WTC11 (cell line): ENCODE data around the gene SVOPL. TPM values are rescaled to one million over a fixed set of nuclear protein-coding genes. Genes with fewer than 3 reads are reported as not detected.

Source experiments
- ATAC-seq: fragments of 200-7000 bp; cut with Tn5 transposase; 2 replicates; pipeline ENCODE4 v1.10.0; 2021; ENCODE audit warnings: mild to moderate bottlenecking, moderate library complexity
- CTCF ChIA-PET: fragments of 300-600 bp; sonication (Branson Sonifier 250); formaldehyde crosslinking; loops from one replicate; lab custom pipeline; 2021; ENCODE audit warnings: antibody characterized with exemption; lab: Charles Lee
- POLR2A ChIA-PET: fragments of 350-600 bp; sonication (Branson Sonifier 250); formaldehyde crosslinking; loops from one replicate; lab custom pipeline; 2021; ENCODE audit warnings: antibody characterized with exemption; lab: Charles Lee
- DNase-seq: peaks from one replicate; pipeline ENCODE4 v3.0.0; 2021; ENCODE audit warnings: low spot score
- H3K27ac Mint-ChIP-seq: 2 replicates; pipeline ENCODE4 v1.8.0; 2021; ENCODE audit warnings: mixed read lengths
- H3K27me3 Mint-ChIP-seq: 2 replicates; pipeline ENCODE4 v1.8.0; 2021; ENCODE audit warnings: low read depth, mild to moderate bottlenecking, moderate library complexity, mixed read lengths
- H3K36me3 Mint-ChIP-seq: 2 replicates; pipeline ENCODE4 v1.8.0; 2021; ENCODE audit warnings: mixed read lengths
- H3K4me1 Mint-ChIP-seq: 2 replicates; pipeline ENCODE4 v1.8.0; 2022; ENCODE audit warnings: mixed read lengths
- H3K4me3 Mint-ChIP-seq: 2 replicates; pipeline ENCODE4 v1.8.0; 2021; ENCODE audit warnings: mild to moderate bottlenecking, moderate library complexity, mixed read lengths
- H3K9me3 Mint-ChIP-seq: 2 replicates; pipeline ENCODE4 v1.8.0; 2021; ENCODE audit warnings: mixed read lengths
- CDX4 ChIP-seq: fragments of 250-450 bp; sonication (Bioruptor Pico); IDR thresholded peaks from 2 replicates; pipeline ENCODE4 v1.9.0; 2021; ENCODE audit warnings: moderate library complexity, mild to moderate bottlenecking, inconsistent platforms, borderline replicate concordance
- EMX1 ChIP-seq: fragments of 250-450 bp; sonication (Bioruptor Pico); IDR thresholded peaks from 2 replicates; pipeline ENCODE4 v1.8.0; 2021; ENCODE audit warnings: mild to moderate bottlenecking
- ESRRA ChIP-seq: sonication (generic); formaldehyde crosslinking; IDR thresholded peaks from 2 replicates; pipeline ENCODE4 v1.8.1; 2022; ENCODE audit warnings: mild to moderate bottlenecking, missing genetic modification reagents, borderline replicate concordance
- FOXP4 ChIP-seq: sonication (generic); formaldehyde crosslinking; IDR thresholded peaks from 2 replicates; pipeline ENCODE4 v1.8.0; 2022; ENCODE audit warnings: mild to moderate bottlenecking, missing genetic modification reagents
- IRF2 ChIP-seq: sonication (generic); formaldehyde crosslinking; IDR thresholded peaks from 2 replicates; pipeline ENCODE4 v1.8.0; 2022; ENCODE audit warnings: low read depth, missing genetic modification reagents, borderline replicate concordance
- JUN ChIP-seq: sonication (generic); formaldehyde crosslinking; IDR thresholded peaks from 2 replicates; pipeline ENCODE4 v1.8.0; 2023; ENCODE audit warnings: mild to moderate bottlenecking, missing genetic modification reagents
- MYBL2 ChIP-seq: sonication (generic); formaldehyde crosslinking; IDR thresholded peaks from 2 replicates; pipeline ENCODE4 v1.8.1; 2023; ENCODE audit warnings: mild to moderate bottlenecking, moderate library complexity, missing genetic modification reagents
- PRDM15 ChIP-seq: sonication (generic); formaldehyde crosslinking; IDR thresholded peaks from 2 replicates; pipeline ENCODE4 v1.8.0; 2022; ENCODE audit warnings: missing genetic modification reagents
- PREB ChIP-seq: sonication (generic); formaldehyde crosslinking; IDR thresholded peaks from 2 replicates; pipeline ENCODE4 v1.8.1; 2022; ENCODE audit warnings: mild to moderate bottlenecking, missing genetic modification reagents, moderate library complexity, borderline replicate concordance
- SMAD4 ChIP-seq: sonication (generic); formaldehyde crosslinking; IDR thresholded peaks from 2 replicates; pipeline ENCODE4 v1.8.0; 2022; ENCODE audit warnings: mild to moderate bottlenecking, missing genetic modification reagents
- ZNF121 ChIP-seq: sonication (generic); formaldehyde crosslinking; IDR thresholded peaks from 2 replicates; pipeline ENCODE4 v1.8.0; 2023; ENCODE audit warnings: missing genetic modification reagents
- ZNF416 ChIP-seq: fragments of 250-450 bp; sonication (Bioruptor Pico); IDR thresholded peaks from 2 replicates; pipeline ENCODE4 v1.9.0; 2021; ENCODE audit warnings: mild to moderate bottlenecking, inconsistent platforms
- total RNA-seq: library from RNA; stranded (reverse); gene quantifications from 3 replicates; pipeline ENCODE4 v1.2.3, GENCODE V29; 2021
- TF ChIP-seq, protein P1 (sequence below): fragments of 250-450 bp; sonication (Bioruptor Pico); IDR thresholded peaks from 2 replicates; pipeline ENCODE4 v1.8.0; 2021; ENCODE audit warnings: mild to moderate bottlenecking
- TF ChIP-seq, protein P2 (sequence below): sonication (generic); formaldehyde crosslinking; IDR thresholded peaks from 2 replicates; pipeline ENCODE4 v1.8.0; 2023; ENCODE audit warnings: mild to moderate bottlenecking, missing genetic modification reagents
- TF ChIP-seq, protein P3 (sequence below): sonication (generic); formaldehyde crosslinking; conservative IDR thresholded peaks from 2 replicates; pipeline ENCODE4 v1.8.1; 2022; ENCODE audit warnings: mild to moderate bottlenecking, missing genetic modification reagents

The SVOPL gene
- total RNA-seq, 1 experiment from 2014 or later, result 1.9 TPM

DNA sequence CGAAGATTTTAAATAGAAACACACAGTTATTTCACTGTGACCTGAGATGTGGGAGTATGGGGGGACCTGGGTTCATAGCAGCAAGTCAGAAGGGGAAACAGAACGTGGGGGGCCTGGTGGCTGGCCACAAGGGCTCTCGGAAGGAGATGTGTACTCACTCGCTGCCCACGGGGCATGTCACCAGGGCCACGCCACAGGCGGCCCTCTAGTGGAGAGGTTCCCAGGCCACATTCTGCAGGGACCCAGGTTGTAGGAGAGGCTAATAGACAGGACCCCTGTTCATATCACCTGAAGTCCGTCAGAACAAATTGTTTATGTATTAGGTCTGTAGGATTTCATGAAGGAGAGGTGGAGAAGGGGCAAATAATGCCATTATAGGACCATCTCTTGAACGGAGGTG lies 25.1 kb upstream of the SVOPL start (continued):
- no peak for TF ChIP-seq PRDM15 (CRISPR knock-in tag)
- TF ChIP-seq, all 79 proteins: peak for 0

DNA sequence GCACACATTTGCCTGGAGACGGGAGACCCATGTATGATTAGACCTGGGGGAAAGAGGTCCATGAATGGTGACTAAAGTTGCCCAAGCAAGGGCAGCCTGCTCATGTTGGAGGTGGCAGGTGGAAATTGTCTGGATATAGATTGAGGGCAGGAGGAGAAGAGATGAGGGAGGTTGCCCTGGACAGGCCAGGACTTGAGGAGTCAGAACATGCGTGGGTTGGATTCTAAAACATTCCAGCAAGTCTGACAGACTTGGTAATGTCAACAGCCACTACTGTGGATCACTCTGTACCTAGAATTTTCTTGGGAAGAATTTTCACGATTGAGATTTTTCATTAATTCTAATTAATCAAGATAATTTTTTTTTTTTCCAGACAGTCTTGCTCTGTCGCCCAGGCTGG lies 19.1 kb upstream of the SVOPL start:
- Mint-ChIP-seq H3K4me1 (peaks cover 9% of the 10 kb centered on the region), H3K27ac (no peak overlapping the region), H3K36me3 (no peaks in the 10 kb centered on the region), H3K4me3 (no peak overlapping the region), H3K27me3 (no peaks in the 10 kb centered on the region), H3K9me3 (no peaks in the 10 kb centered on the region)
- ChIA-PET CTCF (no interaction called here), POLR2A (no interaction called here)
- DNase-seq (no peak), ATAC-seq (no peak)
- TF ChIP-seq, protein P1, sequence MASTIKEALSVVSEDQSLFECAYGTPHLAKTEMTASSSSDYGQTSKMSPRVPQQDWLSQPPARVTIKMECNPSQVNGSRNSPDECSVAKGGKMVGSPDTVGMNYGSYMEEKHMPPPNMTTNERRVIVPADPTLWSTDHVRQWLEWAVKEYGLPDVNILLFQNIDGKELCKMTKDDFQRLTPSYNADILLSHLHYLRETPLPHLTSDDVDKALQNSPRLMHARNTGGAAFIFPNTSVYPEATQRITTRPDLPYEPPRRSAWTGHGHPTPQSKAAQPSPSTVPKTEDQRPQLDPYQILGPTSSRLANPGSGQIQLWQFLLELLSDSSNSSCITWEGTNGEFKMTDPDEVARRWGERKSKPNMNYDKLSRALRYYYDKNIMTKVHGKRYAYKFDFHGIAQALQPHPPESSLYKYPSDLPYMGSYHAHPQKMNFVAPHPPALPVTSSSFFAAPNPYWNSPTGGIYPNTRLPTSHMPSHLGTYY (CRISPR knock-in tag), result no peak
- TF ChIP-seq IRF2 (CRISPR knock-in tag) (no peak), EMX1 (CRISPR knock-in tag) (no peak), SMAD4 (CRISPR knock-in tag) (no peak), JUN (CRISPR knock-in tag) (no peak), PREB (CRISPR knock-in tag) (no peak), ZNF416 (no peak), FOXP4 (CRISPR knock-in tag) (no peak)
- TF ChIP-seq, protein P2, sequence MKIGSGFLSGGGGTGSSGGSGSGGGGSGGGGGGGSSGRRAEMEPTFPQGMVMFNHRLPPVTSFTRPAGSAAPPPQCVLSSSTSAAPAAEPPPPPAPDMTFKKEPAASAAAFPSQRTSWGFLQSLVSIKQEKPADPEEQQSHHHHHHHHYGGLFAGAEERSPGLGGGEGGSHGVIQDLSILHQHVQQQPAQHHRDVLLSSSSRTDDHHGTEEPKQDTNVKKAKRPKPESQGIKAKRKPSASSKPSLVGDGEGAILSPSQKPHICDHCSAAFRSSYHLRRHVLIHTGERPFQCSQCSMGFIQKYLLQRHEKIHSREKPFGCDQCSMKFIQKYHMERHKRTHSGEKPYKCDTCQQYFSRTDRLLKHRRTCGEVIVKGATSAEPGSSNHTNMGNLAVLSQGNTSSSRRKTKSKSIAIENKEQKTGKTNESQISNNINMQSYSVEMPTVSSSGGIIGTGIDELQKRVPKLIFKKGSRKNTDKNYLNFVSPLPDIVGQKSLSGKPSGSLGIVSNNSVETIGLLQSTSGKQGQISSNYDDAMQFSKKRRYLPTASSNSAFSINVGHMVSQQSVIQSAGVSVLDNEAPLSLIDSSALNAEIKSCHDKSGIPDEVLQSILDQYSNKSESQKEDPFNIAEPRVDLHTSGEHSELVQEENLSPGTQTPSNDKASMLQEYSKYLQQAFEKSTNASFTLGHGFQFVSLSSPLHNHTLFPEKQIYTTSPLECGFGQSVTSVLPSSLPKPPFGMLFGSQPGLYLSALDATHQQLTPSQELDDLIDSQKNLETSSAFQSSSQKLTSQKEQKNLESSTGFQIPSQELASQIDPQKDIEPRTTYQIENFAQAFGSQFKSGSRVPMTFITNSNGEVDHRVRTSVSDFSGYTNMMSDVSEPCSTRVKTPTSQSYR (CRISPR knock-in tag), result no peak
- TF ChIP-seq, protein P3, sequence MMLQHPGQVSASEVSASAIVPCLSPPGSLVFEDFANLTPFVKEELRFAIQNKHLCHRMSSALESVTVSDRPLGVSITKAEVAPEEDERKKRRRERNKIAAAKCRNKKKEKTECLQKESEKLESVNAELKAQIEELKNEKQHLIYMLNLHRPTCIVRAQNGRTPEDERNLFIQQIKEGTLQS (CRISPR knock-in tag), result no peak

- Mint-ChIP-seq H3K27ac (no peak overlapping the region), H3K36me3 (no peaks in the 10 kb centered on the region), H3K4me1 (peaks cover 9% of the 10 kb centered on the region), H3K9me3 (no peaks in the 10 kb centered on the region), H3K4me3 (no peak overlapping the region), H3K27me3 (no peaks in the 10 kb centered on the region)
- ChIA-PET CTCF (interaction anchor here (1.0 kb wide), 1 partner anchor 22 kb away, joined by 4 read pairs; no protein-coding TSS in a partner anchor), POLR2A (interaction anchor here (0.6 kb wide), 1 partner anchor 21 kb away, joined by 4 read pairs; no protein-coding TSS in a partner anchor)
- no peak for DNase-seq
- no peak for ATAC-seq
- no peak for TF ChIP-seq CDX4 (CRISPR knock-in tag)
- TF ChIP-seq ESRRA (CRISPR knock-in tag), result no peak
- no peak for TF ChIP-seq JUN (CRISPR knock-in tag)
- TF ChIP-seq ZNF121 (CRISPR knock-in tag), result no peak
- no peak for TF ChIP-seq PRDM15 (CRISPR knock-in tag)
- TF ChIP-seq MYBL2 (CRISPR knock-in tag), result no peak
Measured at GRCh38 chr7:138716889-138717288, 15.7 kb upstream of the SVOPL start.
